IMR-90 (cell line): ENCODE data around the gene ANKRD2. TPM values are rescaled to one million over a fixed set of nuclear protein-coding genes. Genes with fewer than 3 reads are reported as not detected.

Experiments
- ATAC-seq: fragments of 200-7000 bp; cut with Tn5 transposase; 2 replicates; pipeline ENCODE4 v1.9.1; 2020; ENCODE audit warnings: low read depth, mild to moderate bottlenecking, moderate library complexity
- BruUV-seq: library from RNA; stranded (reverse); fragments of 400-500 nt; replicated peaks from 2 replicates; lab custom pipeline; 2021; lab: Mats Ljungman, UMichigan
- CTCF ChIA-PET: fragments of 300-600 bp; formaldehyde crosslinking; extraction: SDS; loops from one replicate; lab custom pipeline; 2021; ENCODE audit warnings: antibody characterized with exemption; lab: Yijun Ruan, JAX
- POLR2A ChIA-PET: fragments of 300-600 bp; sonication (Branson Sonifier 250); formaldehyde crosslinking; loops from one replicate; lab custom pipeline; 2022; ENCODE audit warnings: antibody characterized with exemption; ENCODE audit not compliant: unreplicated experiment; lab: Charles Lee
- DNase-seq: peaks from one replicate; pipeline ENCODE4 v3.0.0; 2013
- H2AFZ ChIP-seq: replicated peaks from 2 replicates; pipeline ENCODE3; 2013; ENCODE audit warnings: low read length, mild to moderate bottlenecking; ENCODE audit not compliant: poor library complexity
- H2AK5ac ChIP-seq: 2 replicates; pipeline ENCODE4 v1.6.1; 2013; ENCODE audit warnings: low read depth, low read length, inconsistent platforms
- H2AK9ac ChIP-seq: replicated peaks from 2 replicates; pipeline ENCODE3; 2013; ENCODE audit warnings: mild to moderate bottlenecking, low read depth, low read length, moderate library complexity; ENCODE audit not compliant: poor library complexity
- H2BK120ac ChIP-seq: 2 replicates; pipeline ENCODE4 v1.6.1; 2013; ENCODE audit warnings: low read depth, low read length, inconsistent platforms
- H2BK15ac ChIP-seq: 3 replicates; pipeline ENCODE4 v1.6.1; 2013; ENCODE audit warnings: low read depth, low read length, inconsistent platforms
- H2BK20ac ChIP-seq: 2 replicates; pipeline ENCODE4 v1.6.1; 2013; ENCODE audit warnings: low read depth, mild to moderate bottlenecking, inconsistent platforms, low read length, moderate library complexity
- H2BK5ac ChIP-seq: 2 replicates; pipeline ENCODE4 v1.6.1; 2013; ENCODE audit warnings: mild to moderate bottlenecking, low read depth, low read length, inconsistent platforms; ENCODE audit not compliant: poor library complexity, severe bottlenecking
- H3K14ac ChIP-seq: replicated peaks from 2 replicates; pipeline ENCODE4 v1.6.1; 2013; ENCODE audit warnings: low read depth, low read length, inconsistent platforms
- H3K18ac ChIP-seq: 2 replicates; pipeline ENCODE4 v1.6.1; 2013; ENCODE audit warnings: low read depth, low read length, control low read depth
- H3K23ac ChIP-seq: 2 replicates; pipeline ENCODE4 v1.6.1; 2013; ENCODE audit warnings: low read depth, low read length, inconsistent platforms
- H3K27ac ChIP-seq: 2 replicates; pipeline ENCODE4 v1.5.1; 2013; ENCODE audit warnings: mild to moderate bottlenecking, control low read depth, low read length; ENCODE audit not compliant: insufficient read depth
- H3K27me3 ChIP-seq: 2 replicates; pipeline ENCODE4 v1.6.1; 2013; ENCODE audit warnings: low read length; ENCODE audit not compliant: control insufficient read depth, insufficient read depth
- H3K36me3 ChIP-seq: 2 replicates; pipeline ENCODE4 v1.6.1; 2013; ENCODE audit warnings: low read length, mixed read lengths; ENCODE audit not compliant: control insufficient read depth, insufficient read depth
- H3K4ac ChIP-seq: 2 replicates; pipeline ENCODE4 v1.6.1; 2013; ENCODE audit warnings: low read depth, low read length, inconsistent platforms
- H3K4me1 ChIP-seq: 2 replicates; pipeline ENCODE4 v1.6.1; 2013; ENCODE audit warnings: low read length, mixed read lengths; ENCODE audit not compliant: control insufficient read depth, insufficient read depth
- H3K4me2 ChIP-seq: 2 replicates; pipeline ENCODE4 v1.6.1; 2013; ENCODE audit warnings: low read depth, mild to moderate bottlenecking, control low read depth, low read length, moderate library complexity
- H3K4me3 ChIP-seq: 2 replicates; pipeline ENCODE4 v1.5.1; 2013; ENCODE audit warnings: low read depth, mild to moderate bottlenecking, control low read depth, low read length, moderate library complexity; ENCODE audit not compliant: insufficient read depth
- H3K56ac ChIP-seq: 2 replicates; pipeline ENCODE4 v1.6.1; 2013; ENCODE audit warnings: low read length, inconsistent platforms; ENCODE audit not compliant: insufficient read depth; ENCODE audit errors: extremely low read depth
- H3K79me1 ChIP-seq, 2 experiments: 2 replicates each; pipeline ENCODE4 v1.6.1; 2013; ENCODE audit warnings: low read length in 2 of 2, inconsistent platforms in 1 of 2, low read depth in 1 of 2
- H3K9ac ChIP-seq: 2 replicates; pipeline ENCODE4 v1.6.1; 2013; ENCODE audit warnings: low read depth, low read length, control low read depth
- H3K9me1 ChIP-seq: 2 replicates; pipeline ENCODE4 v1.6.1; 2013; ENCODE audit warnings: low read length, inconsistent platforms; ENCODE audit not compliant: insufficient read depth
- H3K9me3 ChIP-seq: 2 replicates; pipeline ENCODE4 v1.6.1; 2013; ENCODE audit warnings: low read length; ENCODE audit not compliant: control insufficient read depth, insufficient read depth
- H4K20me1 ChIP-seq: 2 replicates; pipeline ENCODE4 v1.6.1; 2013; ENCODE audit warnings: low read length, inconsistent platforms; ENCODE audit not compliant: insufficient read depth
- H4K5ac ChIP-seq: 2 replicates; pipeline ENCODE4 v1.6.1; 2013; ENCODE audit warnings: mild to moderate bottlenecking, low read depth, low read length, control low read depth
- H4K8ac ChIP-seq, 2 experiments: 2 replicates each; pipeline ENCODE4 v1.6.1; 2013; ENCODE audit warnings: low read depth in 2 of 2, low read length in 2 of 2, control low read depth in 1 of 2, inconsistent platforms in 1 of 2
- H4K91ac ChIP-seq: 2 replicates; pipeline ENCODE4 v1.6.1; 2013; ENCODE audit warnings: low read depth, low read length, inconsistent platforms; ENCODE audit not compliant: insufficient read depth
- BHLHE40 ChIP-seq: fragments of 150-350 bp; IDR thresholded peaks from 2 replicates; pipeline ENCODE4 v1.6.1; 2016; ENCODE audit warnings: mild to moderate bottlenecking, low read depth, low read length
- CEBPB ChIP-seq: IDR thresholded peaks from 2 replicates; pipeline ENCODE4 v1.6.1; 2012; ENCODE audit warnings: low read depth, low read length, improper control_type of control experiment
- CHD1 ChIP-seq: IDR thresholded peaks from 2 replicates; pipeline ENCODE4 v1.6.1; 2012; ENCODE audit warnings: low read depth, low read length, improper control_type of control experiment
- CTCF ChIP-seq: conservative IDR thresholded peaks from 2 replicates; pipeline ENCODE4 v1.5.1; 2012; ENCODE audit warnings: mild to moderate bottlenecking, low read depth, low read length, improper control_type of control experiment
- ELK1 ChIP-seq: fragments of 150-350 bp; IDR thresholded peaks from 2 replicates; pipeline ENCODE4 v1.6.1; 2016; ENCODE audit warnings: low read depth, mild to moderate bottlenecking, low read length, moderate library complexity, borderline replicate concordance
- FOS ChIP-seq: fragments of 150-350 bp; IDR thresholded peaks from 2 replicates; pipeline ENCODE4 v1.6.1; 2016; ENCODE audit warnings: low read depth, low read length
- MAFK ChIP-seq: IDR thresholded peaks from 2 replicates; pipeline ENCODE4 v1.6.1; 2012; ENCODE audit warnings: low read depth, low read length, improper control_type of control experiment
- MAZ ChIP-seq: IDR thresholded peaks from 2 replicates; pipeline ENCODE4 v1.6.1; 2012; ENCODE audit warnings: low read depth, mild to moderate bottlenecking, low read length, improper control_type of control experiment, moderate library complexity, borderline replicate concordance
- MXI1 ChIP-seq: IDR thresholded peaks from 2 replicates; pipeline ENCODE4 v1.6.1; 2012; ENCODE audit warnings: low read depth, mild to moderate bottlenecking, low read length, moderate library complexity, borderline replicate concordance
- NFE2L2 ChIP-seq: fragments of 150-350 bp; IDR thresholded peaks from 2 replicates; pipeline ENCODE4 v1.6.1; 2016; ENCODE audit warnings: low read depth, mild to moderate bottlenecking, low read length
- POLR2A ChIP-seq: IDR thresholded peaks from 2 replicates; pipeline ENCODE4 v1.6.1; 2012; ENCODE audit warnings: mild to moderate bottlenecking, low read depth, low read length
- RAD21 ChIP-seq: IDR thresholded peaks from 2 replicates; pipeline ENCODE4 v1.6.1; 2012; ENCODE audit warnings: low read length, improper control_type of control experiment
- RCOR1 ChIP-seq: IDR thresholded peaks from 2 replicates; pipeline ENCODE4 v1.6.1; 2012; ENCODE audit warnings: mild to moderate bottlenecking, low read length, improper control_type of control experiment; ENCODE audit not compliant: insufficient replicate concordance
- RFX5 ChIP-seq: IDR thresholded peaks from 2 replicates; pipeline ENCODE4 v1.8.0; 2012; ENCODE audit warnings: low read depth, mild to moderate bottlenecking, low read length, moderate library complexity
- SMC3 ChIP-seq: fragments of 150-350 bp; IDR thresholded peaks from 2 replicates; pipeline ENCODE4 v1.6.1; 2016; ENCODE audit warnings: low read depth, mild to moderate bottlenecking, antibody characterized with exemption, low read length, moderate library complexity
- WGBS, 2 experiments: methylation state at CpG; one replicate each; pipeline versions ENCODE4 v1.1.5 to v1.1.7; 2013; ENCODE audit warnings: missing lambda C conversion rate in 2 of 2; ENCODE audit not compliant: insufficient read length in 1 of 2; ENCODE audit errors: extremely low coverage in 2 of 2; 5-methylcytosine and 5-hydroxymethylcytosine counted together
- dilution Hi-C: fragments of 300-500 bp; cut with HindIII; formaldehyde crosslinking; loops from one replicate; pipeline ENCODE4 v1.14.3; 2018; ENCODE audit warnings: low sequenced_read_pairs; ENCODE audit not compliant: unreplicated experiment
- in situ Hi-C: fragments of 300-500 bp; cut with MboI; formaldehyde crosslinking; loops from 3 replicates; pipeline ENCODE4 v1.14.3; 2019; ENCODE audit warnings: low sequenced_read_pairs, inconsistent platforms, mixed read lengths
- intact Hi-C: fragments of 100-400 bp; cut with micrococcal nuclease; formaldehyde crosslinking; loops from 2 replicates; pipeline ENCODE4 v1.10.0; 2022
- polyA plus RNA-seq, 3 experiments: library from polyadenylated mRNA; depleted of rRNA; stranded (reverse); fragments of >200 nt; gene quantifications; 2 replicates each; pipeline ENCODE4 v1.2.3, GENCODE V29; 2012; ENCODE audit warnings: low replicate concordance in 1 of 3
- total RNA-seq: library from RNA; depleted of rRNA; stranded (reverse); fragments of >200 nt; gene quantifications from 2 replicates; pipeline ENCODE4 v1.2.3, GENCODE V29; 2012

The ANKRD2 gene
- total and polyA plus RNA-seq, 2 of the 4 experiments (the other 2 are of a cell fraction): 0.36 to 0.65 TPM

GRCh38 chr10:97601268-97602215 lies 29.0 kb downstream of the ANKRD2 start:
- no peak overlapping the region for H3K4ac ChIP-seq
- CTCF ChIA-PET: no interaction called here
- H3K9ac ChIP-seq: no peak overlapping the region
- no peak overlapping the region for H4K8ac ChIP-seq
- intact Hi-C loops (no loop called here), dilution Hi-C loops (no loop called here), in situ Hi-C loops (no loop called here)
- H2AFZ ChIP-seq: no peak overlapping the region
- TF ChIP-seq CEBPB (no peak), ELK1 (no peak), RFX5 (no peak), POLR2A (no peak), FOS (no peak), CTCF (no peak), MAZ (no peak), RCOR1 (no peak), SMC3 (no peak), MAFK (no peak), MXI1 (no peak), CHD1 (no peak), RAD21 (no peak), BHLHE40 (no peak), NFE2L2 (no peak)
- H3K27ac ChIP-seq: no peak overlapping the region
- peak overlapping the region; percentile 32 for H2AK9ac ChIP-seq
- H3K18ac ChIP-seq: no peak overlapping the region
- POLR2A ChIA-PET: no interaction called here
- no peaks in the 10 kb centered on the region for H3K79me1 ChIP-seq
- no peak for ATAC-seq
- H3K4me3 ChIP-seq: no peak overlapping the region
- no peak for DNase-seq
- H4K91ac ChIP-seq: no peak overlapping the region
- 70% methylated on average over 11 of the region's 21 CpGs; no CpG with 5 or more reads in 1 of the 2 experiments for WGBS, 2 experiments
- H4K5ac ChIP-seq: no peak overlapping the region
- no peaks in the 10 kb centered on the region for H3K27me3 ChIP-seq
- H3K4me1 ChIP-seq: peaks cover 7% of the 10 kb centered on the region; the same call in 1 of the 2 replicates
- no peak overlapping the region for H3K23ac ChIP-seq
- no peak overlapping the region for H3K14ac ChIP-seq
- no peak overlapping the region for H2BK120ac ChIP-seq
- no peaks in the 10 kb centered on the region for H3K36me3 ChIP-seq
- H4K20me1 ChIP-seq: no peaks in the 10 kb centered on the region
- H2AK5ac ChIP-seq: no peak overlapping the region
- H3K9me1 ChIP-seq: peaks cover 9% of the 10 kb centered on the region; the same call in 1 of the 2 replicates
- H2BK20ac ChIP-seq: no peak overlapping the region
- no peak overlapping the region for H3K4me2 ChIP-seq
- H2BK15ac ChIP-seq: no peak overlapping the region
- no TSS peak for BruUV-seq
- H3K56ac ChIP-seq: no peak overlapping the region
- no peak overlapping the region for H2BK5ac ChIP-seq
- H3K9me3 ChIP-seq: no peaks in the 10 kb centered on the region
